H9 (cell line): ENCODE results near the gene APBB2. TPM values are rescaled to one million over a fixed set of nuclear protein-coding genes. Genes with fewer than 3 reads are reported as not detected.

Experiments used
- DNase-seq: peaks from one replicate; pipeline ENCODE4 v3.0.0-alpha.2; 2017
- H2AFZ ChIP-seq: one replicate; pipeline ENCODE4 v1.6.1; 2013; ENCODE audit warnings: mild to moderate bottlenecking, low read length, control low read depth, moderate library complexity
- H2AK5ac ChIP-seq: 2 replicates; pipeline ENCODE4 v1.6.1; 2013; ENCODE audit warnings: low read length, control low read depth, mixed read lengths; ENCODE audit not compliant: insufficient read length
- H2BK120ac ChIP-seq: one replicate; pipeline ENCODE4 v1.6.1; 2013; ENCODE audit warnings: low read depth, mild to moderate bottlenecking, low read length, control low read depth, inconsistent platforms; ENCODE audit not compliant: poor library complexity, severe bottlenecking
- H2BK12ac ChIP-seq: 2 replicates; pipeline ENCODE4 v1.6.1; 2013; ENCODE audit warnings: low read length, control low read depth, mixed read lengths, low read depth; ENCODE audit not compliant: insufficient read length
- H2BK15ac ChIP-seq: 2 replicates; pipeline ENCODE4 v1.6.1; 2013; ENCODE audit warnings: low read depth, low read length, control low read depth
- H2BK20ac ChIP-seq: one replicate; pipeline ENCODE4 v1.6.1; 2013; ENCODE audit warnings: low read depth, mild to moderate bottlenecking, low read length, control low read depth, inconsistent platforms; ENCODE audit not compliant: poor library complexity, severe bottlenecking
- H2BK5ac ChIP-seq: 2 replicates; pipeline ENCODE4 v1.6.1; 2013; ENCODE audit warnings: low read length, control low read depth, mixed read lengths; ENCODE audit not compliant: insufficient read length
- H3K14ac ChIP-seq: 2 replicates; pipeline ENCODE4 v1.6.1; 2013; ENCODE audit warnings: low read length, control low read depth; ENCODE audit not compliant: insufficient read depth
- H3K18ac ChIP-seq: 2 replicates; pipeline ENCODE4 v1.6.1; 2013; ENCODE audit warnings: low read depth, mild to moderate bottlenecking, mixed read lengths, low read length, control low read depth; ENCODE audit not compliant: insufficient read length
- H3K23ac ChIP-seq: 2 replicates; pipeline ENCODE4 v1.6.1; 2013; ENCODE audit warnings: low read length, control low read depth, mixed read lengths, low read depth; ENCODE audit not compliant: insufficient read length
- H3K23me2 ChIP-seq: 2 replicates; pipeline ENCODE4 v1.6.1; 2013; ENCODE audit warnings: low read depth, mild to moderate bottlenecking, mixed read lengths, low read length, control low read depth; ENCODE audit not compliant: insufficient read length, poor library complexity, severe bottlenecking
- H3K27ac ChIP-seq: 2 replicates; pipeline ENCODE4 v1.5.1; 2013; ENCODE audit warnings: low read length, control low read depth, mixed read lengths, low read depth; ENCODE audit not compliant: insufficient read length
- H3K27me3 ChIP-seq: 2 replicates; pipeline ENCODE4 v1.6.1; 2013; ENCODE audit warnings: low read length, control low read depth, inconsistent platforms; ENCODE audit not compliant: insufficient read depth
- H3K4ac ChIP-seq: 2 replicates; pipeline ENCODE4 v1.6.1; 2013; ENCODE audit warnings: low read depth, mild to moderate bottlenecking, control low read depth, inconsistent platforms, low read length, moderate library complexity
- H3K4me1 ChIP-seq: 2 replicates; pipeline ENCODE4 v1.6.1; 2013; ENCODE audit warnings: low read length, control low read depth, inconsistent platforms; ENCODE audit not compliant: insufficient read depth
- H3K4me2 ChIP-seq: 2 replicates; pipeline ENCODE4 v1.6.1; 2013; ENCODE audit warnings: low read length, control low read depth, mixed read lengths; ENCODE audit not compliant: insufficient read length, insufficient read depth
- H3K56ac ChIP-seq: 2 replicates; pipeline ENCODE4 v1.6.1; 2013; ENCODE audit warnings: low read depth, mild to moderate bottlenecking, mixed read lengths, low read length, control low read depth; ENCODE audit not compliant: insufficient read length
- H3K79me1 ChIP-seq: 2 replicates; pipeline ENCODE4 v1.6.1; 2013; ENCODE audit warnings: low read depth, mild to moderate bottlenecking, moderate library complexity, low read length, control low read depth, inconsistent platforms; ENCODE audit not compliant: insufficient read depth, poor library complexity, severe bottlenecking
- H3K79me2 ChIP-seq: 2 replicates; pipeline ENCODE4 v1.6.1; 2013; ENCODE audit warnings: low read length, control low read depth, inconsistent platforms; ENCODE audit not compliant: insufficient read depth
- H3K9ac ChIP-seq: 2 replicates; pipeline ENCODE4 v1.6.1; 2013; ENCODE audit warnings: low read length, control low read depth, mixed read lengths; ENCODE audit not compliant: insufficient read length; ENCODE audit errors: extremely low read depth
- H3K9me3 ChIP-seq: one replicate; pipeline ENCODE4 v1.6.1; 2013; ENCODE audit warnings: low read depth, low read length, inconsistent platforms; ENCODE audit not compliant: control insufficient read depth
- H3T11ph ChIP-seq: one replicate; pipeline ENCODE4 v1.6.1; 2013; ENCODE audit warnings: mild to moderate bottlenecking, low read length, control low read depth, inconsistent platforms
- H4K20me1 ChIP-seq: one replicate; pipeline ENCODE4 v1.6.1; 2013; ENCODE audit not compliant: control insufficient read depth, insufficient read length, insufficient read depth
- H4K5ac ChIP-seq: 2 replicates; pipeline ENCODE4 v1.6.1; 2013; ENCODE audit warnings: low read depth, mild to moderate bottlenecking, mixed read lengths, low read length, control low read depth; ENCODE audit not compliant: insufficient read length
- H4K8ac ChIP-seq: replicated peaks from 2 replicates; pipeline ENCODE4 v1.6.1; 2013; ENCODE audit warnings: low read length, control low read depth, mixed read lengths, low read depth; ENCODE audit not compliant: insufficient read length
- H4K91ac ChIP-seq: 2 replicates; pipeline ENCODE4 v1.6.1; 2013; ENCODE audit warnings: low read depth, mild to moderate bottlenecking, moderate library complexity, mixed read lengths, low read length, control low read depth; ENCODE audit not compliant: insufficient read length
- H3K27ac Mint-ChIP-seq, 3 experiments: 2 replicates in 2 of 3; 3 replicates in 1 of 3; pipeline ENCODE4 v1.8.0; 2020 to 2021; ENCODE audit warnings: mixed read lengths in 3 of 3, mild to moderate bottlenecking in 1 of 3, moderate library complexity in 1 of 3
- H3K27me3 Mint-ChIP-seq: 2 replicates; pipeline ENCODE4 v1.8.0; 2021; ENCODE audit warnings: low read depth, mild to moderate bottlenecking, moderate library complexity, mixed read lengths
- H3K36me3 Mint-ChIP-seq, 3 experiments: 2 replicates in 2 of 3; 3 replicates in 1 of 3; pipeline ENCODE4 v1.8.0; 2020 to 2021; ENCODE audit warnings: low read depth in 3 of 3, mixed read lengths in 3 of 3; ENCODE audit not compliant: insufficient read depth in 1 of 3
- H3K4me1 Mint-ChIP-seq, 2 experiments: 2 replicates each; pipeline ENCODE4 v1.8.0; 2020; ENCODE audit warnings: mixed read lengths in 2 of 2
- H3K4me3 Mint-ChIP-seq, 2 experiments: 2 replicates in 1 of 2; 3 replicates in 1 of 2; pipeline ENCODE4 v1.8.0; 2020 to 2021; ENCODE audit warnings: mild to moderate bottlenecking in 2 of 2, mixed read lengths in 2 of 2, moderate library complexity in 1 of 2
- H3K9me3 Mint-ChIP-seq, 2 experiments: 2 replicates in 1 of 2; 3 replicates in 1 of 2; pipeline ENCODE4 v1.8.0; 2020; ENCODE audit warnings: mild to moderate bottlenecking in 2 of 2, mixed read lengths in 2 of 2, moderate library complexity in 1 of 2
- CTCF ChIP-seq: fragments of 200-600 bp; sonication (generic); conservative IDR thresholded peaks from 3 replicates; pipeline ENCODE4 v1.8.0; 2021; ENCODE audit warnings: antibody characterized with exemption, mild to moderate bottlenecking
- WGBS: extraction: QIAGEN DNeasy Blood & Tissue Kit; methylation state at CpG from one replicate; pipeline ENCODE4 v1.1.7; 2013; ENCODE audit warnings: missing lambda C conversion rate, low lambda C conversion rate, mixed read lengths; ENCODE audit not compliant: insufficient read length; ENCODE audit errors: extremely low coverage; 5-methylcytosine and 5-hydroxymethylcytosine counted together
- total RNA-seq: library from RNA; stranded (reverse); gene quantifications from 2 replicates; pipeline ENCODE4 v1.2.1, GENCODE V29; 2021

APBB2 gene
- total RNA-seq, 1 experiment from 2014 or later = 39.6 TPM

- no peaks in the 10 kb centered on the region for H3K27me3 ChIP-seq
- H3K4me3 Mint-ChIP-seq = no peak overlapping the region
- no peak overlapping the region for H3K18ac ChIP-seq
- H3K27ac Mint-ChIP-seq = peak overlapping the region; percentile 1 to 34 (median 21); a peak in 4 of 7 replicates
- peaks cover 4% of the 10 kb centered on the region for H3K4me1 ChIP-seq
- H3K14ac ChIP-seq = no peak overlapping the region
- H3K27me3 Mint-ChIP-seq = no peaks in the 10 kb centered on the region
- no peaks in the 10 kb centered on the region for H3K9me3 ChIP-seq
- H3K79me2 ChIP-seq = peaks cover 2% of the 10 kb centered on the region; the same call in 1 of the 2 replicates
- H4K8ac ChIP-seq = no peak overlapping the region
- no peak overlapping the region for H3K56ac ChIP-seq
- no peak overlapping the region for H4K91ac ChIP-seq
- H2BK12ac ChIP-seq = no peak overlapping the region
- no peaks in the 10 kb centered on the region for H4K20me1 ChIP-seq
- H4K5ac ChIP-seq = no peak overlapping the region
- no peak overlapping the region for H2AFZ ChIP-seq
- no peak overlapping the region for H2AK5ac ChIP-seq
- no peak overlapping the region for H3K4me2 ChIP-seq
- no peak overlapping the region for H3K23ac ChIP-seq
- H2BK15ac ChIP-seq = no peak overlapping the region
- H2BK120ac ChIP-seq = no peak overlapping the region
- no peak overlapping the region for H3T11ph ChIP-seq
- peaks cover 20 to 22% of the 10 kb centered on the region in 2 experiments for H3K4me1 Mint-ChIP-seq
- H3K23me2 ChIP-seq = no peaks in the 10 kb centered on the region
- TF ChIP-seq CTCF = no peak
- no CpG with 5 or more reads among the region's 2 CpGs for WGBS
- DNase-seq = no peak
- H3K4ac ChIP-seq = no peak overlapping the region
- H2BK5ac ChIP-seq = no peak overlapping the region
- H2BK20ac ChIP-seq = no peak overlapping the region
- no peak overlapping the region for H3K9ac ChIP-seq
- H3K27ac ChIP-seq = no peak overlapping the region
- H3K79me1 ChIP-seq = no peaks in the 10 kb centered on the region
- H3K36me3 Mint-ChIP-seq = peaks cover 0 to 12% (median 0%) of the 10 kb centered on the region in 3 experiments; a peak in 2 of 7 replicates
- peaks cover 2 to 3% of the 10 kb centered on the region in 2 experiments; a peak in 2 of 5 replicates for H3K9me3 Mint-ChIP-seq
Measured at GRCh38 chr4:41189666-41190065, 24.7 kb downstream of the APBB2 start.
